HEK293 (cell line): ENCODE data around the gene SIAH2.

ENCODE experiments used
- EGR2 ChIP-seq: fragments of 450-650 bp; formaldehyde crosslinking; IDR thresholded peaks from 2 replicates; pipeline ENCODE4 v1.5.1; 2016; ENCODE audit warnings: low read depth, missing biosample characterization, missing genetic modification characterization
- FEZF1 ChIP-seq: fragments of 450-650 bp; formaldehyde crosslinking; IDR thresholded peaks from 2 replicates; pipeline ENCODE4 v1.5.1; 2016; ENCODE audit warnings: missing biosample characterization, missing genetic modification characterization
- GLI2 ChIP-seq: fragments of 450-650 bp; formaldehyde crosslinking; IDR thresholded peaks from 2 replicates; pipeline ENCODE4; 2017; ENCODE audit warnings: missing biosample characterization, missing genetic modification characterization, low read depth, borderline replicate concordance
- OSR2 ChIP-seq: fragments of 450-650 bp; formaldehyde crosslinking; IDR thresholded peaks from 2 replicates; pipeline ENCODE4 v1.5.1; 2016; ENCODE audit warnings: missing biosample characterization, missing genetic modification characterization
- RBAK ChIP-seq: fragments of 450-650 bp; formaldehyde crosslinking; IDR thresholded peaks from 2 replicates; pipeline ENCODE4 v1.5.1; 2016; ENCODE audit warnings: missing biosample characterization, missing genetic modification characterization
- ZBTB8A ChIP-seq: fragments of 450-650 bp; formaldehyde crosslinking; IDR thresholded peaks from 2 replicates; pipeline ENCODE4 v1.5.1; 2016; ENCODE audit warnings: missing biosample characterization, missing genetic modification characterization
- ZFP37 ChIP-seq: fragments of 450-650 bp; formaldehyde crosslinking; IDR thresholded peaks from 2 replicates; pipeline ENCODE4 v1.5.1; 2016; ENCODE audit warnings: missing biosample characterization, missing genetic modification characterization
- ZFP69B ChIP-seq: fragments of 450-650 bp; formaldehyde crosslinking; IDR thresholded peaks from 2 replicates; pipeline ENCODE4 v1.5.1; 2016; ENCODE audit warnings: missing biosample characterization, missing genetic modification characterization
- ZNF174 ChIP-seq: fragments of 450-650 bp; formaldehyde crosslinking; IDR thresholded peaks from 2 replicates; pipeline ENCODE4 v1.5.0; 2017; ENCODE audit warnings: missing biosample characterization, mild to moderate bottlenecking, missing genetic modification characterization
- ZNF211 ChIP-seq: fragments of 450-650 bp; formaldehyde crosslinking; IDR thresholded peaks from 2 replicates; pipeline ENCODE4 v1.5.1; 2016; ENCODE audit warnings: low read depth, missing biosample characterization, missing genetic modification characterization
- ZNF239 ChIP-seq: fragments of 450-650 bp; formaldehyde crosslinking; IDR thresholded peaks from 2 replicates; pipeline ENCODE4 v1.5.1; 2016; ENCODE audit warnings: missing biosample characterization, missing genetic modification characterization
- ZNF335 ChIP-seq: fragments of 450-650 bp; formaldehyde crosslinking; conservative IDR thresholded peaks from 2 replicates; pipeline ENCODE4 v1.5.1; 2016; ENCODE audit warnings: missing biosample characterization, missing genetic modification characterization
- ZNF341 ChIP-seq: fragments of 450-650 bp; formaldehyde crosslinking; IDR thresholded peaks from 2 replicates; pipeline ENCODE4; 2016; ENCODE audit warnings: low read depth, missing biosample characterization, missing genetic modification characterization
- ZNF571 ChIP-seq: fragments of 450-650 bp; formaldehyde crosslinking; IDR thresholded peaks from 2 replicates; pipeline ENCODE4 v1.5.0; 2017; ENCODE audit warnings: missing biosample characterization, missing genetic modification characterization
- ZNF654 ChIP-seq: fragments of 450-650 bp; formaldehyde crosslinking; IDR thresholded peaks from 2 replicates; pipeline ENCODE4 v1.5.1; 2016; ENCODE audit warnings: low read depth, missing biosample characterization, missing genetic modification characterization
- TF ChIP-seq, protein P1 (sequence below): fragments of 450-650 bp; formaldehyde crosslinking; IDR thresholded peaks from 2 replicates; pipeline ENCODE4 v1.5.1; 2016; ENCODE audit warnings: missing biosample characterization, missing genetic modification characterization
- TF ChIP-seq, protein P2 (sequence below): fragments of 450-650 bp; formaldehyde crosslinking; IDR thresholded peaks from 2 replicates; pipeline ENCODE4 v1.5.1; 2016; ENCODE audit warnings: missing biosample characterization, missing genetic modification characterization
- TF ChIP-seq, protein P3 (sequence below): fragments of 450-650 bp; formaldehyde crosslinking; IDR thresholded peaks from 2 replicates; pipeline ENCODE4 v1.5.1; 2017; ENCODE audit warnings: missing biosample characterization, missing genetic modification characterization
- TF ChIP-seq, protein P4 (sequence below): fragments of 450-650 bp; formaldehyde crosslinking; IDR thresholded peaks from 2 replicates; pipeline ENCODE4 v1.5.1; 2016; ENCODE audit warnings: missing biosample characterization, missing genetic modification characterization
- TF ChIP-seq, protein P5 (sequence below): fragments of 450-650 bp; formaldehyde crosslinking; IDR thresholded peaks from 2 replicates; pipeline ENCODE4 v1.5.1; 2017; ENCODE audit warnings: missing biosample characterization, missing genetic modification characterization
- TF ChIP-seq, protein P6 (sequence below): fragments of 450-650 bp; formaldehyde crosslinking; IDR thresholded peaks from 2 replicates; pipeline ENCODE4 v1.5.1; 2016; ENCODE audit warnings: missing biosample characterization, missing genetic modification characterization
- TF ChIP-seq, protein P7 (sequence below): fragments of 450-650 bp; formaldehyde crosslinking; IDR thresholded peaks from 2 replicates; pipeline ENCODE4 v1.5.1; 2016; ENCODE audit warnings: missing biosample characterization, missing genetic modification characterization

Gene SIAH2

DNA sequence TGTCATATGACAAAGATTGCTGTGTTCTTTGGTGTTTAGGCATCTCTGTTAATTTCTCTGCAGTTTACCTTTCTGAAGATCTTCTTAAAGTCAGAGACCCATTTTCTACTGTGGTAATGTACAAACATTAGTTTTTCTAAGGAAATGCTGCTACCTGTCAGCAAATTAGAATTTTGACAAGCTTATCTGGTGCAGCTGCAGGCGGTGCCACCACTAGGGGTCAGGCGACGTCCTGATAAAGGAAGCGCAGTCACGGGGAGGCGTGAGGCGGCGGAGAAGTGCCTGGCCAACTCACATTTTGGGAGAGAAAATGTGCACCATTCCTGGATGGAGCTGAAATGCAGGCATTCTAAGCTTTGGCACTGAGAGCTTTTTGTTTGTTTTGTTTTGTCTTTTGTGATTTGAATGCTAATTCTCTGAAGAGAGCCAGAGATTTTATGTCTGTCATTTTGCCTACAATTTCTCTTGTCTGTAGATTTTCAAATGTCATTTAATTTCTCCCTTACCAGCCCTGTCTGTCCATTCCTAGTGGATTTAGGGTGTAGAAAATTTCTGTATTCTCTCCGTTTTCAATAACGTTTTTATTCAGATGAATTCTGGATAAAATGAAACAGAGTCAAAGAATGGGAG, 24.9 kb upstream of the SIAH2 start (continued):
- TF ChIP-seq, protein P1, sequence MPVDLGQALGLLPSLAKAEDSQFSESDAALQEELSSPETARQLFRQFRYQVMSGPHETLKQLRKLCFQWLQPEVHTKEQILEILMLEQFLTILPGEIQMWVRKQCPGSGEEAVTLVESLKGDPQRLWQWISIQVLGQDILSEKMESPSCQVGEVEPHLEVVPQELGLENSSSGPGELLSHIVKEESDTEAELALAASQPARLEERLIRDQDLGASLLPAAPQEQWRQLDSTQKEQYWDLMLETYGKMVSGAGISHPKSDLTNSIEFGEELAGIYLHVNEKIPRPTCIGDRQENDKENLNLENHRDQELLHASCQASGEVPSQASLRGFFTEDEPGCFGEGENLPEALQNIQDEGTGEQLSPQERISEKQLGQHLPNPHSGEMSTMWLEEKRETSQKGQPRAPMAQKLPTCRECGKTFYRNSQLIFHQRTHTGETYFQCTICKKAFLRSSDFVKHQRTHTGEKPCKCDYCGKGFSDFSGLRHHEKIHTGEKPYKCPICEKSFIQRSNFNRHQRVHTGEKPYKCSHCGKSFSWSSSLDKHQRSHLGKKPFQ (tag by site-specific recombination) = no peak
- TF ChIP-seq, protein P2, sequence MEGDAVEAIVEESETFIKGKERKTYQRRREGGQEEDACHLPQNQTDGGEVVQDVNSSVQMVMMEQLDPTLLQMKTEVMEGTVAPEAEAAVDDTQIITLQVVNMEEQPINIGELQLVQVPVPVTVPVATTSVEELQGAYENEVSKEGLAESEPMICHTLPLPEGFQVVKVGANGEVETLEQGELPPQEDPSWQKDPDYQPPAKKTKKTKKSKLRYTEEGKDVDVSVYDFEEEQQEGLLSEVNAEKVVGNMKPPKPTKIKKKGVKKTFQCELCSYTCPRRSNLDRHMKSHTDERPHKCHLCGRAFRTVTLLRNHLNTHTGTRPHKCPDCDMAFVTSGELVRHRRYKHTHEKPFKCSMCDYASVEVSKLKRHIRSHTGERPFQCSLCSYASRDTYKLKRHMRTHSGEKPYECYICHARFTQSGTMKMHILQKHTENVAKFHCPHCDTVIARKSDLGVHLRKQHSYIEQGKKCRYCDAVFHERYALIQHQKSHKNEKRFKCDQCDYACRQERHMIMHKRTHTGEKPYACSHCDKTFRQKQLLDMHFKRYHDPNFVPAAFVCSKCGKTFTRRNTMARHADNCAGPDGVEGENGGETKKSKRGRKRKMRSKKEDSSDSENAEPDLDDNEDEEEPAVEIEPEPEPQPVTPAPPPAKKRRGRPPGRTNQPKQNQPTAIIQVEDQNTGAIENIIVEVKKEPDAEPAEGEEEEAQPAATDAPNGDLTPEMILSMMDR = peak; percentile 64
- TF ChIP-seq, protein P3, sequence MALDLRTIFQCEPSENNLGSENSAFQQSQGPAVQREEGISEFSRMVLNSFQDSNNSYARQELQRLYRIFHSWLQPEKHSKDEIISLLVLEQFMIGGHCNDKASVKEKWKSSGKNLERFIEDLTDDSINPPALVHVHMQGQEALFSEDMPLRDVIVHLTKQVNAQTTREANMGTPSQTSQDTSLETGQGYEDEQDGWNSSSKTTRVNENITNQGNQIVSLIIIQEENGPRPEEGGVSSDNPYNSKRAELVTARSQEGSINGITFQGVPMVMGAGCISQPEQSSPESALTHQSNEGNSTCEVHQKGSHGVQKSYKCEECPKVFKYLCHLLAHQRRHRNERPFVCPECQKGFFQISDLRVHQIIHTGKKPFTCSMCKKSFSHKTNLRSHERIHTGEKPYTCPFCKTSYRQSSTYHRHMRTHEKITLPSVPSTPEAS (tag by site-specific recombination) = no peak
- TF ChIP-seq ZNF654 (peak; percentile 81), ZFP37 (peak; percentile 32; the same call in 1 of the 2 replicates), ZNF239 (tag by site-specific recombination) (no peak), FEZF1 (no peak), GLI2 (tag by site-specific recombination) (no peak), ZNF571 (tag by site-specific recombination) (no peak), ZFP69B (no peak), ZNF335 (tag by site-specific recombination) (peak; percentile 71), RBAK (no peak), ZNF341 (tag by site-specific recombination) (peak; percentile 26; the same call in 1 of the 2 replicates), ZBTB8A (tag by site-specific recombination) (no peak), ZNF174 (no peak), OSR2 (tag by site-specific recombination) (no peak), EGR2 (tag by site-specific recombination) (no peak), ZNF211 (no peak)
- TF ChIP-seq, protein P4, sequence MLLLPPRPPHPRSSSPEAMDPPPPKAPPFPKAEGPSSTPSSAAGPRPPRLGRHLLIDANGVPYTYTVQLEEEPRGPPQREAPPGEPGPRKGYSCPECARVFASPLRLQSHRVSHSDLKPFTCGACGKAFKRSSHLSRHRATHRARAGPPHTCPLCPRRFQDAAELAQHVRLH (tag by site-specific recombination) = no peak
- TF ChIP-seq, protein P5, sequence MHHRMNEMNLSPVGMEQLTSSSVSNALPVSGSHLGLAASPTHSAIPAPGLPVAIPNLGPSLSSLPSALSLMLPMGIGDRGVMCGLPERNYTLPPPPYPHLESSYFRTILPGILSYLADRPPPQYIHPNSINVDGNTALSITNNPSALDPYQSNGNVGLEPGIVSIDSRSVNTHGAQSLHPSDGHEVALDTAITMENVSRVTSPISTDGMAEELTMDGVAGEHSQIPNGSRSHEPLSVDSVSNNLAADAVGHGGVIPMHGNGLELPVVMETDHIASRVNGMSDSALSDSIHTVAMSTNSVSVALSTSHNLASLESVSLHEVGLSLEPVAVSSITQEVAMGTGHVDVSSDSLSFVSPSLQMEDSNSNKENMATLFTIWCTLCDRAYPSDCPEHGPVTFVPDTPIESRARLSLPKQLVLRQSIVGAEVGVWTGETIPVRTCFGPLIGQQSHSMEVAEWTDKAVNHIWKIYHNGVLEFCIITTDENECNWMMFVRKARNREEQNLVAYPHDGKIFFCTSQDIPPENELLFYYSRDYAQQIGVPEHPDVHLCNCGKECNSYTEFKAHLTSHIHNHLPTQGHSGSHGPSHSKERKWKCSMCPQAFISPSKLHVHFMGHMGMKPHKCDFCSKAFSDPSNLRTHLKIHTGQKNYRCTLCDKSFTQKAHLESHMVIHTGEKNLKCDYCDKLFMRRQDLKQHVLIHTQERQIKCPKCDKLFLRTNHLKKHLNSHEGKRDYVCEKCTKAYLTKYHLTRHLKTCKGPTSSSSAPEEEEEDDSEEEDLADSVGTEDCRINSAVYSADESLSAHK (tag by site-specific recombination) = no peak
- TF ChIP-seq, protein P6, sequence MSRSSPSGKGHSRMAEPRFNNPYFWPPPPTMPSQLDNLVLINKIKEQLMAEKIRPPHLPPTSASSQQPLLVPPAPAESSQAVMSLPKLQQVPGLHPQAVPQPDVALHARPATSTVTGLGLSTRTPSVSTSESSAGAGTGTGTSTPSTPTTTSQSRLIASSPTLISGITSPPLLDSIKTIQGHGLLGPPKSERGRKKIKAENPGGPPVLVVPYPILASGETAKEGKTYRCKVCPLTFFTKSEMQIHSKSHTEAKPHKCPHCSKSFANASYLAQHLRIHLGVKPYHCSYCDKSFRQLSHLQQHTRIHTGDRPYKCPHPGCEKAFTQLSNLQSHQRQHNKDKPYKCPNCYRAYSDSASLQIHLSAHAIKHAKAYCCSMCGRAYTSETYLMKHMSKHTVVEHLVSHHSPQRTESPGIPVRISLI = no peak
- TF ChIP-seq, protein P7, sequence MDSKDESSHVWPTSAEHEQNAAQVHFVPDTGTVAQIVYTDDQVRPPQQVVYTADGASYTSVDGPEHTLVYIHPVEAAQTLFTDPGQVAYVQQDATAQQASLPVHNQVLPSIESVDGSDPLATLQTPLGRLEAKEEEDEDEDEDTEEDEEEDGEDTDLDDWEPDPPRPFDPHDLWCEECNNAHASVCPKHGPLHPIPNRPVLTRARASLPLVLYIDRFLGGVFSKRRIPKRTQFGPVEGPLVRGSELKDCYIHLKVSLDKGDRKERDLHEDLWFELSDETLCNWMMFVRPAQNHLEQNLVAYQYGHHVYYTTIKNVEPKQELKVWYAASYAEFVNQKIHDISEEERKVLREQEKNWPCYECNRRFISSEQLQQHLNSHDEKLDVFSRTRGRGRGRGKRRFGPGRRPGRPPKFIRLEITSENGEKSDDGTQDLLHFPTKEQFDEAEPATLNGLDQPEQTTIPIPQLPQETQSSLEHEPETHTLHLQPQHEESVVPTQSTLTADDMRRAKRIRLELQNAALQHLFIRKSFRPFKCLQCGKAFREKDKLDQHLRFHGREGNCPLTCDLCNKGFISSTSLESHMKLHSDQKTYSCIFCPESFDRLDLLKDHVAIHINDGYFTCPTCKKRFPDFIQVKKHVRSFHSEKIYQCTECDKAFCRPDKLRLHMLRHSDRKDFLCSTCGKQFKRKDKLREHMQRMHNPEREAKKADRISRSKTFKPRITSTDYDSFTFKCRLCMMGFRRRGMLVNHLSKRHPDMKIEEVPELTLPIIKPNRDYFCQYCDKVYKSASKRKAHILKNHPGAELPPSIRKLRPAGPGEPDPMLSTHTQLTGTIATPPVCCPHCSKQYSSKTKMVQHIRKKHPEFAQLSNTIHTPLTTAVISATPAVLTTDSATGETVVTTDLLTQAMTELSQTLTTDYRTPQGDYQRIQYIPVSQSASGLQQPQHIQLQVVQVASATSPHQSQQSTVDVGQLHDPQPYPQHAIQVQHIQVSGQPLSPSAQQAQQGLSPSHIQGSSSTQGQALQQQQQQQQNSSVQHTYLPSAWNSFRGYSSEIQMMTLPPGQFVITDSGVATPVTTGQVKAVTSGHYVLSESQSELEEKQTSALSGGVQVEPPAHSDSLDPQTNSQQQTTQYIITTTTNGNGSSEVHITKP (tag by site-specific recombination) = no peak
